ENCODE measurements around the gene PRRC2A.

PRRC2A gene

DNA sequence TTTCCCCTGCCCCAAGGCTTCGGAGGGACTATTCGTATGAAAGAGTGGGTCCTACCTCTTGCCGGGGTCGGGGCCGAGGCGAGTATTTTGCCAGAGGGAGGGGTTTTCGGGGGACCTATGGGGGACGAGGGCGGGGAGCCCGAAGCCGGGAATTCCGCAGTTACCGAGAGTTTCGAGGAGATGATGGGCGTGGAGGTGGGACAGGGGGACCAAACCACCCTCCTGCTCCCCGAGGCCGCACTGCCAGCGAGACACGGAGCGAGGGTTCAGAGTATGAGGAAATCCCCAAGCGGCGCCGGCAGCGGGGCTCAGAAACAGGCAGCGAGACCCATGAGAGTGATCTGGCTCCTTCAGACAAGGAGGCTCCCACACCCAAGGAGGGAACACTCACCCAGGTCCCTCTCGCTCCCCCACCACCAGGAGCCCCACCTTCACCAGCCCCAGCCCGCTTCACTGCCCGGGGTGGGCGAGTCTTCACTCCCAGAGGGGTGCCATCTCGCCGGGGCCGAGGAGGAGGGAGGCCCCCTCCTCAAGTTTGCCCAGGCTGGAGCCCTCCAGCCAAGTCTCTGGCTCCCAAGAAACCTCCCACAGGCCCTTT lies 11.3 kb downstream of the PRRC2A start:
- no peak for DNase-seq (ENCODE audit: low spot score)
- in situ Hi-C loops (cut with MboI; ENCODE audit: low pct_unique_long_range_greater_than_20kb, low sequenced_read_pairs, unreplicated experiment) = no loop called here
- TF ChIP-seq, protein P1, sequence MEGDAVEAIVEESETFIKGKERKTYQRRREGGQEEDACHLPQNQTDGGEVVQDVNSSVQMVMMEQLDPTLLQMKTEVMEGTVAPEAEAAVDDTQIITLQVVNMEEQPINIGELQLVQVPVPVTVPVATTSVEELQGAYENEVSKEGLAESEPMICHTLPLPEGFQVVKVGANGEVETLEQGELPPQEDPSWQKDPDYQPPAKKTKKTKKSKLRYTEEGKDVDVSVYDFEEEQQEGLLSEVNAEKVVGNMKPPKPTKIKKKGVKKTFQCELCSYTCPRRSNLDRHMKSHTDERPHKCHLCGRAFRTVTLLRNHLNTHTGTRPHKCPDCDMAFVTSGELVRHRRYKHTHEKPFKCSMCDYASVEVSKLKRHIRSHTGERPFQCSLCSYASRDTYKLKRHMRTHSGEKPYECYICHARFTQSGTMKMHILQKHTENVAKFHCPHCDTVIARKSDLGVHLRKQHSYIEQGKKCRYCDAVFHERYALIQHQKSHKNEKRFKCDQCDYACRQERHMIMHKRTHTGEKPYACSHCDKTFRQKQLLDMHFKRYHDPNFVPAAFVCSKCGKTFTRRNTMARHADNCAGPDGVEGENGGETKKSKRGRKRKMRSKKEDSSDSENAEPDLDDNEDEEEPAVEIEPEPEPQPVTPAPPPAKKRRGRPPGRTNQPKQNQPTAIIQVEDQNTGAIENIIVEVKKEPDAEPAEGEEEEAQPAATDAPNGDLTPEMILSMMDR (IDR thresholded peaks at IDR 0.05; ENCODE audit: extremely low read depth, insufficient read depth, missing control alignments) = no peak

- TF ChIP-seq, protein P1 (IDR thresholded peaks at IDR 0.05; ENCODE audit: extremely low read depth, insufficient read depth, missing control alignments) = no peak
- no peak for DNase-seq (ENCODE audit: low spot score)
- in situ Hi-C loops (cut with MboI; ENCODE audit: low pct_unique_long_range_greater_than_20kb, low sequenced_read_pairs, unreplicated experiment) = no loop called here
Observed at GRCh38 chr6:31632279-31632946, 11.9 kb downstream of the PRRC2A start.

DNA sequence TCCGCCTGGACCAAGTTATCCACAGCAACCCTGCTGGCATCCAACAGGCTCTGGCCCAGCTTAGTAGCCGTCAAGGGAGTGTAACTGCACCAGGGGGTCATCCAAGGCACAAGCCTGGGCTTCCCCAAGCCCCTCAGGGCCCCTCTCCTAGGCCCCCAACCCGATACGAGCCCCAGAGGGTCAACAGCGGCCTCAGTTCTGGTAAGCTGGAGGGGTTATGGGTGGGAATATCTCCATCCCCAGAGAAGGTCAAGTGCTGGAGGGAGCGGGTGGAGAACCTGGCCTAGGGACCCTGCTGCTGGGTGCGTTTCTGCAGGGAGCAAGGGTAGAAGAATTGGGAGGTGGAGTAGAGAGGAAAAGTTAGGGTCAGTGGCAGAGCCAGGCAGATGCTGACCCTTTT lies 12.9 kb downstream of the PRRC2A start:
- in situ Hi-C loops (cut with MboI; ENCODE audit: low pct_unique_long_range_greater_than_20kb, low sequenced_read_pairs, unreplicated experiment) = no loop called here
- DNase-seq (ENCODE audit: low spot score) = no peak
- TF ChIP-seq, protein P1 (IDR thresholded peaks at IDR 0.05; ENCODE audit: extremely low read depth, insufficient read depth, missing control alignments) = no peak

DNA sequence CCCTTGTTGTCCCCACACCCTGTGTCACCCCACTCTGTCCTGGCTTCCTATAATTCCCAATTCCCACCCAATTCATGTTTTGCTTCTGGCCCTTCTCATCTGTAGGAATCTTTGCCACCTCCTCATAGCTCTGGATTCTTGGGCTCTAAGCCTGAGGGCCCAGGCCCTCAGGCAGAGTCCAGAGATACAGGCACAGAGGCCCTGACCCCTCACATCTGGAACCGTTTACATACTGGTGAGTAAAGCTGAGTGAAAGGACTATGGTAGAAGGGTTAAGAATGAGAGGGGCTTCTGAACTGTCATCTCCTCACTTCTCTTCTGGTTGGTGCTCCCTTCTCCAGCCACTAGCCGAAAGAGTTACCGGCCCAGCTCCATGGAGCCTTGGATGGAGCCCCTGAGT lies 13.6 kb downstream of the PRRC2A start:
- no peak for DNase-seq (ENCODE audit: low spot score)
- TF ChIP-seq, protein P1 (IDR thresholded peaks at IDR 0.05; ENCODE audit: extremely low read depth, insufficient read depth, missing control alignments) = no peak
- in situ Hi-C loops (cut with MboI; ENCODE audit: low pct_unique_long_range_greater_than_20kb, low sequenced_read_pairs, unreplicated experiment) = no loop called here

GRCh38 chr6:31634969-31635575 lies 14.6 kb downstream of the PRRC2A start:
- in situ Hi-C loops (cut with MboI; ENCODE audit: low pct_unique_long_range_greater_than_20kb, low sequenced_read_pairs, unreplicated experiment) = no loop called here
- no peak for DNase-seq (ENCODE audit: low spot score)

GRCh38 chr6:31636698-31637596 lies 16.4 kb downstream of the PRRC2A start:
- in situ Hi-C loops (cut with MboI; ENCODE audit: low pct_unique_long_range_greater_than_20kb, low sequenced_read_pairs, unreplicated experiment) = no loop called here
- TF ChIP-seq, protein P1 (IDR thresholded peaks at IDR 0.05; ENCODE audit: extremely low read depth, insufficient read depth, missing control alignments) = no peak
- no peak for DNase-seq (ENCODE audit: low spot score)

More at GRCh38 chr6:31634969-31635575, 14.6 kb downstream of the PRRC2A start:
- TF ChIP-seq, protein P1 (IDR thresholded peaks at IDR 0.05; ENCODE audit: extremely low read depth, insufficient read depth, missing control alignments) = no peak
